Activated T-cell treated with anti-CD3 and anti-CD28 coated beads, Interleukin-2, amount 50 U/mL, for 48 hours (primary cell): Measurements from ENCODE around the gene CCDC198.

Experiments
- DNase-seq, 2 experiments: peaks; one replicate each; pipeline ENCODE4 v3.0.0-alpha.2; 2020

Gene CCDC198

GRCh38 chr14:57462551-57462950 is 31.1 kb downstream of the CCDC198 start:
- no peak for DNase-seq

- DNase-seq = no peak
These were observed 31.8 kb downstream of the CCDC198 start for GRCh38 chr14:57461777-57462320.

- DNase-seq = no peak
These were observed 57.7 kb downstream of the CCDC198 start for GRCh38 chr14:57435923-57436322.

DNA sequence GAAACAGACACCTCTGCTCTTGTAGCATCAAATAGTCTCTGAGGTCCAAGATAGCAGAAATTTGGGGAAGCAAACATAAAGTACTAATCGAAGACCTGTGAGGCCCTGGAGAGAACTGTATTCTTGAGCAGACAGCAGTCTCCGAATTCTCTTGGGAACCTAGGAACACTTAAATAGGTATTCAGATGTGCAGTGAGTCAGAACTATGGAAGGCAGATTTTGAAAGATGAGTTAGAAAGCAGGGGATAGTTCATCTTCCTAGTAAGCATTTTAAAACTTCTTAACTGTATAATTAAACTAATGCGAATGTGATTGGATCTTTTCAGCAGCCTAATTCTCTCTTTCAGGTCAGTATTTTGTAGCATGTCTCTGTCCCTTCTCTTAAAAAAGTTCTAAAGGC is 72.7 kb downstream of the CCDC198 start:
- DNase-seq = no peak

DNA sequence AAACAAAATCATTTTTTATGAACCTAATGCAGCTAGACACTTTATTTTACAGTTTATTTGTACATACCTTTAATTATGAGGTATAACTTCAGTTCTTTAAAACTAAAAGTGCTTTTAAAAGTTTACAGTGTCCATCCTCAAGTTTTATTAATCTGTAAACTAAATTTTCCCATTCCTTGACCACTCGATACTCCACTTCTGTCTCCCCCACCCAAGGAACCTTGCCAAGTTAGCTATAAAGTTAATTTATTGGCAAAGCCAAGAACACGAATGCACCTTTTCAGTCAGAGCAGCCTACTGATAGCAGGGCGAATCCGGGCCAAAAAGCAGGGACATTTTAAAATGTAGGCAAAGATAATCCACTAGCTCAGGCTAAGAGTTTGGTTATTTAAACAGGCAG is 73.6 kb downstream of the CCDC198 start:
- DNase-seq = no peak
